Tibial artery (tissue), 4 donors: ENCODE measurements around the gene RPL27A.

Experiments used
- DNase-seq, 2 donors: peaks; one replicate each; pipeline ENCODE4 v3.0.0-alpha.2; 2019
- H3K27ac ChIP-seq, 2 donors: fragments of 200-600 bp; sonication (generic) in 1 of 2; 1 replicate in 1 of 2; 2 replicates in 1 of 2; pipeline ENCODE4 v1.5.1; 2018 to 2019; ENCODE audit warnings: mild to moderate bottlenecking in 1 of 2
- H3K27me3 ChIP-seq, 2 donors: fragments of 200-600 bp; sonication (generic) in 1 of 2; one replicate each; pipeline versions ENCODE4 v1.5.1 to v1.6.0; 2016 to 2019
- H3K36me3 ChIP-seq, 3 donors: fragments of 200-600 bp; sonication (generic) in 2 of 3; one replicate each; pipeline ENCODE4 v1.5.1; 2016 to 2019; ENCODE audit warnings: mild to moderate bottlenecking in 2 of 3
- H3K4me1 ChIP-seq, 4 donors: fragments of 200-600 bp; sonication (generic) in 2 of 4; 1 replicate in 3 of 4; 2 replicates in 1 of 4; pipeline ENCODE4 v1.5.1; 2016 to 2019
- H3K4me3 ChIP-seq, 2 donors: fragments of 200-600 bp; sonication (generic) in 1 of 2; 1 replicate in 1 of 2; 2 replicates in 1 of 2; pipeline ENCODE4 v1.5.1; 2018 to 2019; ENCODE audit warnings: mild to moderate bottlenecking in 2 of 2
- H3K9me3 ChIP-seq, 3 donors: fragments of 200-600 bp; sonication (generic) in 1 of 3; one replicate each; pipeline ENCODE4 v1.5.1; 2016 to 2019
- intact Hi-C: fragments of 100-400 bp; cut with DNase I; formaldehyde crosslinking; loops from one replicate; pipeline ENCODE4 v1.15.0; 2023; ENCODE audit warnings: low total_unique reads
- TF ChIP-seq, protein P1 (sequence below), 2 experiments: fragments of 200-600 bp in 1 of 2; fragments of 450-650 bp in 1 of 2; IDR thresholded peaks; one replicate each; pipeline ENCODE4 v1.5.1; 2017 to 2019; ENCODE audit warnings: antibody characterized with exemption in 2 of 2, mild to moderate bottlenecking in 1 of 2, moderate library complexity in 1 of 2

Gene RPL27A

DNA sequence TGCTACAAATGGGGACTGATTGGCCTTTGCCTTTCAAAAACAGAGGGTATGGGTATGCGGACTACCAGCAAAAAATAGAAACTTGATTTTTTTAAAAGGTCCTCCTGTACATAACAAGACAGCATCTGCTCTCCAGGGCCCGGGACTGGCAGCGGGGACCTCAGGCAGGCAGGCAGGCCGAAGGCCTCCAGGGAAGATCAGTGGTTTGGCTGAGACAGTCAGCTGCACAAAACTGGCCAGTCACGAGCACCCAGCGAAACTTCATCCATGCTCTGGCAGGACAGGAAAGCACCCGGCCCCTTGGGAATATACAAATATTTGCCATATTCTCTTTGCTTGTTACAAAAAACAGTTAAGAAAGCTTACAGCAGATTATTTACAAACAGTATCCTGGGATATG, 11.0 kb downstream of the RPL27A start:
- peak overlapping the region; percentile 57 to 69 for H3K27ac ChIP-seq

GRCh38 chr11:8694137-8694536, 11.5 kb downstream of the RPL27A start:
- H3K27ac ChIP-seq: peak overlapping the region; percentile 57 to 69
- no peak for DNase-seq
- TF ChIP-seq, protein P1, sequence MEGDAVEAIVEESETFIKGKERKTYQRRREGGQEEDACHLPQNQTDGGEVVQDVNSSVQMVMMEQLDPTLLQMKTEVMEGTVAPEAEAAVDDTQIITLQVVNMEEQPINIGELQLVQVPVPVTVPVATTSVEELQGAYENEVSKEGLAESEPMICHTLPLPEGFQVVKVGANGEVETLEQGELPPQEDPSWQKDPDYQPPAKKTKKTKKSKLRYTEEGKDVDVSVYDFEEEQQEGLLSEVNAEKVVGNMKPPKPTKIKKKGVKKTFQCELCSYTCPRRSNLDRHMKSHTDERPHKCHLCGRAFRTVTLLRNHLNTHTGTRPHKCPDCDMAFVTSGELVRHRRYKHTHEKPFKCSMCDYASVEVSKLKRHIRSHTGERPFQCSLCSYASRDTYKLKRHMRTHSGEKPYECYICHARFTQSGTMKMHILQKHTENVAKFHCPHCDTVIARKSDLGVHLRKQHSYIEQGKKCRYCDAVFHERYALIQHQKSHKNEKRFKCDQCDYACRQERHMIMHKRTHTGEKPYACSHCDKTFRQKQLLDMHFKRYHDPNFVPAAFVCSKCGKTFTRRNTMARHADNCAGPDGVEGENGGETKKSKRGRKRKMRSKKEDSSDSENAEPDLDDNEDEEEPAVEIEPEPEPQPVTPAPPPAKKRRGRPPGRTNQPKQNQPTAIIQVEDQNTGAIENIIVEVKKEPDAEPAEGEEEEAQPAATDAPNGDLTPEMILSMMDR (IDR thresholded peaks at IDR 0.05): no peak
- H3K9me3 ChIP-seq: no peaks in the 10 kb centered on the region
- peaks cover 0 to 21% (median 9%) of the 10 kb centered on the region in 4 donors for H3K4me1 ChIP-seq
- no peak overlapping the region for H3K4me3 ChIP-seq
- no peaks in the 10 kb centered on the region for H3K27me3 ChIP-seq
- peaks cover 73 to 81% (median 76%) of the 10 kb centered on the region in 3 donors for H3K36me3 ChIP-seq
- intact Hi-C loops: no loop called here

More for the DNA sequence above, 11.0 kb downstream of the RPL27A start:
- DNase-seq: no peak
- TF ChIP-seq, protein P1 (IDR thresholded peaks at IDR 0.05): no peak
- H3K4me3 ChIP-seq: no peak overlapping the region
- H3K4me1 ChIP-seq: peaks cover 0 to 21% (median 8%) of the 10 kb centered on the region in 4 donors
- intact Hi-C loops: no loop called here
- H3K27me3 ChIP-seq: no peaks in the 10 kb centered on the region
- H3K9me3 ChIP-seq: no peaks in the 10 kb centered on the region
- H3K36me3 ChIP-seq: peaks cover 67 to 75% (median 70%) of the 10 kb centered on the region in 3 donors

DNA sequence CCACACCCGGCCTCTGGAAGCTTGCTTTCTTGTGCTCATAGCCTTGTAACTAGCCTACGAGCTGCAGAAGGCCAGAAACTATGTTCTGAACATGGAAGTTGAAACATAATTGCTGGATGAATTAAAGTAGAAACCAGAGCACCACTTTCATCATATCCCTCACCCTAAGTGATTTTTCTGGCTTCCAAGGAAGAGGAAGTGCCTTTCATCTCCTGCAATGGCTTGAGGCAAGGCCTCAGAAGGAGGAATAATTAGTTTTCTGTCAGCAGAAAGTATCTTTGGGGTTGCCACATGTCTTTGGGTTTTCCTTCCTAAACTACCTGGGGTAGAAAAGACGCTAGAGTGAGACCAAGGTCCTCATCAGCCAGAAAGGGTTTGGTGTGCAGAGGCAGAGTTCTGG, 14.5 kb downstream of the RPL27A start:
- Histone ChIP-seq H3K4me3 (no peak overlapping the region), H3K27ac (no peak overlapping the region), H3K36me3 (peaks cover 70 to 100% (median 83%) of the 10 kb centered on the region in 3 donors), H3K9me3 (no peaks in the 10 kb centered on the region), H3K27me3 (no peaks in the 10 kb centered on the region), H3K4me1 (peaks cover 0 to 26% (median 12%) of the 10 kb centered on the region in 4 donors)
- TF ChIP-seq, protein P1 (IDR thresholded peaks at IDR 0.05): no peak
- no peak for DNase-seq
- intact Hi-C loops: no loop called here

- peaks cover 0 to 27% (median 11%) of the 10 kb centered on the region in 4 donors for H3K4me1 ChIP-seq
- peak overlapping the region; percentile 45 to 93 for H3K27ac ChIP-seq
- H3K9me3 ChIP-seq: no peaks in the 10 kb centered on the region
- no peaks in the 10 kb centered on the region for H3K27me3 ChIP-seq
- peak in 1 of 2 donors; percentile 39 for DNase-seq
- intact Hi-C loops: no loop called here
- no peak overlapping the region for H3K4me3 ChIP-seq
- peaks cover 64 to 100% (median 80%) of the 10 kb centered on the region in 3 donors for H3K36me3 ChIP-seq
- TF ChIP-seq, protein P1 (IDR thresholded peaks at IDR 0.05): no peak
Observed at GRCh38 chr11:8698379-8698851, 15.8 kb downstream of the RPL27A start.

DNA sequence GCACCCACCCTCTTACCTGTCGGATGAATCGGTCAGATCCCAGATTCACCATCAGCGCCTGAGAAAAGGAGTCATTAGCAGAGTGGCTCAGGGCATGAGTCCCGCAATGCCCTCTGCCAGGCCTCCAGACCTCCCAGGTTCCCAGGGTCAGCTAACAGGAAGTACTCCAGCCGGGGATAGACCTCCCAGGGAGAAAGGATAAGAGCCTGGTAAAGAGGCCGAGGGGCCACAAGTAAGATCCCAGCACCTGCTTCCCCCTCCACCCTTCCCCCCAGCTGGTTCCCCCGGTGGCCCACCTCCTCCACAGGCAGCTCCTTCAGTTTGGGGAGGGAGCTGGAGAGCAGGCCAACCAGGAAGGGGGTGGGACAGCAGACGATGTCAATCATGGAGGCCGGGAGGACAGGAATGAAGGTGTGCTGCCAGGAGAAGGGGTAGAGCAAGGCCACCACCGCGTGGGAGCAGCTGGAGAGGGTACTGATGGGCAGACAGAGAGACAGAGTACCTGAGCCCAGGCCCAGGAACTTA, 16.4 kb downstream of the RPL27A start:
- Histone ChIP-seq H3K4me1 (peaks cover 0 to 26% (median 8%) of the 10 kb centered on the region in 4 donors), H3K36me3 (peaks cover 59 to 100% (median 80%) of the 10 kb centered on the region in 3 donors), H3K27ac (peak overlapping the region; percentile 45 to 93), H3K27me3 (no peaks in the 10 kb centered on the region), H3K9me3 (no peaks in the 10 kb centered on the region), H3K4me3 (no peak overlapping the region)
- TF ChIP-seq, protein P1 (IDR thresholded peaks at IDR 0.05): no peak
- intact Hi-C loops: no loop called here
- peak in 1 of 2 donors; percentile 56 for DNase-seq
